ENCODE data around the gene EXTL1. TPM values are rescaled to one million over a fixed set of nuclear protein-coding genes. Genes with fewer than 3 reads are reported as not detected.

EXTL1 gene
- total RNA-seq, 1 experiment from 2014 or later = 1.0 TPM

DNA sequence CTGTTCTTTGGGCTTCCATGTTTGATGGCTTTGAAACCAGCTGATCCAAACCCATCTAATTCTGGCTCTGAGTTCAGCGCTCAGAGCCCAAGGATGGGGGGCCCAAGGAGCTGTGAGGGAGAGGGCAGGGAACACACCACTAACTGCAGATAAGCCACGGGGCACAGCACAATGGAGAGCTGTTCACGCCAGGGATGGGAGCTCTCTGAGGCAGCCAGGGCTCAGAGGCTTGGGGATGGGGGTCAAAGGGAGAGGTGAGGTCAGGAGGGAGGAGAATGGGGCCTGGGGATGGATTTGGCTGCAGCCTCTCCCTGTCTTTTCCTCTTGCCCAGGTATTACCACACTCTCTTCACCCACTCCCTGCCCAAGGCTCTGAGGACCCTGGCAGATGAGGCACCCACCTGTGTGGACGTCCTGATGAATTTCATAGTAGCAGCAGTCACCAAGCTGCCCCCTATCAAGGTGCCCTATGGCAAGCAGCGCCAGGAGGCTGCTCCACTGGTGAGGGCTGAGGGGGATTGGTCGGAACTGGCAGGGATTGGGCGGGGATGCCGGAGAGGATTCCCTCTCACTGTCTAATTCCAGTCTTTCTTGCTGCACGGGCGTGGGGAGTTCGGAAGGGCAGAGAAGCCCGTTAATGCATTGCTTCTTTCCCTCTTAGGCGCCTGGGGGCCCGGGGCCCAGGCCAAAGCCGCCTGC lies 13.1 kb downstream of the EXTL1 start:
- DNase-seq = no peak
- H3K4me3 Mint-ChIP-seq = peak overlapping the region; percentile 81 to 88
- no peaks in the 10 kb centered on the region for H3K9me3 ChIP-seq (ENCODE audit: control insufficient read depth, low read depth, low read length)
- H3K27me3 Mint-ChIP-seq (ENCODE audit: low read depth) = peaks cover 72% of the 10 kb centered on the region
- H3K18ac ChIP-seq (ENCODE audit: insufficient read length, low read depth, low read length) = no peak overlapping the region
- H3K27ac Mint-ChIP-seq = no peak overlapping the region
- H2BK120ac ChIP-seq (ENCODE audit: low read depth, low read length, poor library complexity, severe bottlenecking) = no peak overlapping the region
- no peaks in the 10 kb centered on the region for H3K79me2 ChIP-seq (ENCODE audit: insufficient read depth, low read length)
- H3K9ac ChIP-seq (ENCODE audit: extremely low read depth, insufficient read length, low read length) = peak overlapping the region; percentile 1
- TF ChIP-seq, protein P1, sequence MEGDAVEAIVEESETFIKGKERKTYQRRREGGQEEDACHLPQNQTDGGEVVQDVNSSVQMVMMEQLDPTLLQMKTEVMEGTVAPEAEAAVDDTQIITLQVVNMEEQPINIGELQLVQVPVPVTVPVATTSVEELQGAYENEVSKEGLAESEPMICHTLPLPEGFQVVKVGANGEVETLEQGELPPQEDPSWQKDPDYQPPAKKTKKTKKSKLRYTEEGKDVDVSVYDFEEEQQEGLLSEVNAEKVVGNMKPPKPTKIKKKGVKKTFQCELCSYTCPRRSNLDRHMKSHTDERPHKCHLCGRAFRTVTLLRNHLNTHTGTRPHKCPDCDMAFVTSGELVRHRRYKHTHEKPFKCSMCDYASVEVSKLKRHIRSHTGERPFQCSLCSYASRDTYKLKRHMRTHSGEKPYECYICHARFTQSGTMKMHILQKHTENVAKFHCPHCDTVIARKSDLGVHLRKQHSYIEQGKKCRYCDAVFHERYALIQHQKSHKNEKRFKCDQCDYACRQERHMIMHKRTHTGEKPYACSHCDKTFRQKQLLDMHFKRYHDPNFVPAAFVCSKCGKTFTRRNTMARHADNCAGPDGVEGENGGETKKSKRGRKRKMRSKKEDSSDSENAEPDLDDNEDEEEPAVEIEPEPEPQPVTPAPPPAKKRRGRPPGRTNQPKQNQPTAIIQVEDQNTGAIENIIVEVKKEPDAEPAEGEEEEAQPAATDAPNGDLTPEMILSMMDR (conservative IDR thresholded peaks at IDR 0.05) = no peak
- H3K9me3 Mint-ChIP-seq = no peaks in the 10 kb centered on the region
- H3K4me2 ChIP-seq (ENCODE audit: insufficient read depth, insufficient read length, low read length) = peak overlapping the region; percentile 78
- no peak overlapping the region for H2AFZ ChIP-seq (ENCODE audit: low read length)
- no peak overlapping the region for H4K5ac ChIP-seq (ENCODE audit: insufficient read length, low read depth, low read length)
- no peaks in the 10 kb centered on the region for H3K79me1 ChIP-seq (ENCODE audit: insufficient read depth, low read depth, low read length, poor library complexity, severe bottlenecking)
- H3K4ac ChIP-seq (ENCODE audit: low read depth, low read length) = no peak overlapping the region
- no peaks in the 10 kb centered on the region for H4K20me1 ChIP-seq (ENCODE audit: control insufficient read depth, insufficient read depth, insufficient read length)
- H2BK15ac ChIP-seq (ENCODE audit: low read depth, low read length) = no peak overlapping the region
- no peak overlapping the region for H3K56ac ChIP-seq (ENCODE audit: insufficient read length, low read depth, low read length)
- H3K23me2 ChIP-seq (ENCODE audit: insufficient read length, low read depth, low read length, poor library complexity, severe bottlenecking) = peaks cover 12% of the 10 kb centered on the region
- no peak overlapping the region for H4K8ac ChIP-seq (replicated peaks; ENCODE audit: insufficient read length, low read depth, low read length)
- no peak overlapping the region for H3K27ac ChIP-seq (ENCODE audit: insufficient read length, low read depth, low read length)
- peaks cover 4% of the 10 kb centered on the region; the same call in 1 of the 2 replicates for H3K27me3 ChIP-seq (ENCODE audit: insufficient read depth, low read length)
- no peak overlapping the region for H2AK5ac ChIP-seq (ENCODE audit: insufficient read length, low read length)
- no peaks in the 10 kb centered on the region for H3K36me3 Mint-ChIP-seq (ENCODE audit: insufficient read depth in 1 of 3, low read depth in 3 of 3)
- WGBS (ENCODE audit: extremely low coverage, insufficient read length, low lambda C conversion rate) = no CpG with 5 or more reads among the region's 15 CpGs
- H2BK20ac ChIP-seq (ENCODE audit: low read depth, low read length, poor library complexity, severe bottlenecking) = no peak overlapping the region
- no peaks in the 10 kb centered on the region; the same call in 1 of the 2 replicates for H3K4me1 ChIP-seq (ENCODE audit: insufficient read depth, low read length)
- no peak overlapping the region for H3K23ac ChIP-seq (ENCODE audit: insufficient read length, low read depth, low read length)
- H3K14ac ChIP-seq (ENCODE audit: insufficient read depth, low read length) = no peak overlapping the region
- no peak overlapping the region for H2BK12ac ChIP-seq (ENCODE audit: insufficient read length, low read depth, low read length)
- no peak overlapping the region for H2BK5ac ChIP-seq (ENCODE audit: insufficient read length, low read length)
- no peak overlapping the region for H4K91ac ChIP-seq (ENCODE audit: insufficient read length, low read depth, low read length)
- H3T11ph ChIP-seq (ENCODE audit: low read length) = no peak overlapping the region
- peaks cover 9 to 11% of the 10 kb centered on the region in 2 experiments for H3K4me1 Mint-ChIP-seq

Data from H9 (cell line).